Skeletal muscle tissue (tissue), 4 donors: ENCODE results near the gene HAVCR2. TPM values are rescaled to one million over a fixed set of nuclear protein-coding genes. Genes with fewer than 3 reads are reported as not detected.
"Not testable (repeated sequence)": the region's sequence is repeated elsewhere in the genome, so short reads cannot be mapped to it uniquely, and the experiment has no call there.

Experiments
- H3K27ac ChIP-seq: one replicate; pipeline ENCODE4 v1.7.0; 2013; ENCODE audit warnings: mild to moderate bottlenecking, low read depth, low read length, inconsistent platforms
- H3K27me3 ChIP-seq, 3 donors: one replicate each; pipeline ENCODE4 v1.7.0; 2013; ENCODE audit warnings: low read length in 3 of 3; ENCODE audit not compliant: control insufficient read depth in 3 of 3, insufficient read depth in 3 of 3
- H3K36me3 ChIP-seq, 3 donors: one replicate each; pipeline ENCODE4 v1.7.0; 2013; ENCODE audit warnings: low read length in 3 of 3; ENCODE audit not compliant: control insufficient read depth in 3 of 3, insufficient read depth in 3 of 3
- H3K4me1 ChIP-seq, 3 donors: one replicate each; pipeline ENCODE4 v1.7.0; 2013; ENCODE audit warnings: low read length in 3 of 3, mild to moderate bottlenecking in 3 of 3; ENCODE audit not compliant: control insufficient read depth in 3 of 3, insufficient read depth in 3 of 3
- H3K4me3 ChIP-seq, 3 donors: one replicate each; pipeline ENCODE4 v1.7.0; 2013; ENCODE audit warnings: low read length in 3 of 3
- H3K9ac ChIP-seq, 3 donors: one replicate each; pipeline ENCODE4 v1.7.0; 2013; ENCODE audit warnings: low read length in 3 of 3, mild to moderate bottlenecking in 3 of 3, moderate library complexity in 2 of 3, low read depth in 1 of 3
- H3K9me3 ChIP-seq, 3 donors: one replicate each; pipeline ENCODE4 v1.7.0; 2013; ENCODE audit warnings: low read length in 3 of 3; ENCODE audit not compliant: control insufficient read depth in 3 of 3
- total RNA-seq: library from RNA; depleted of rRNA; stranded (reverse); fragments of >200 nt; gene quantifications from one replicate; pipeline ENCODE4 v1.2.3, GENCODE V29; 2014
- donor health status: Osteomylitis.

HAVCR2 gene
- total RNA-seq, 1 donor from 2014 or later, result 6.3 TPM

DNA sequence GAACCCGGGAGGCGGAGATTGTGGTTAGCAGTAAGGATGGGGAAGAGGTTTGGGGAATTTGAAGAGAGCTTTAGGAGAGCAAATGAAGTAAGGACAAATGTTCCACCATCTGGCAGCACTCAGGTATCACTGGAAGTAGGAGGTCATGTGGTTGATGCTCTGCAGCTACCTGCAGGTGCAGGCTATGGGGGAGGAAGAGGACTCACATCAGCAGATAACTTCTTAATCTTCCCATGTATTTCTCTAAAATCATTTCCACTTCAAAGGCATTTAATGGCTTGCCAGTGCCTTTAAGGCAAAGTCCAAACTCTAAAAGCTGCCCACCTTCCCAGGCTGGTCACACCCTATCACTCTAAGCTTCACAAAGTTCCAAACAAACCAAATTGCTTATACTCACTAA lies 41.8 kb downstream of the HAVCR2 start:
- Histone ChIP-seq H3K9me3 (no peaks in the 10 kb centered on the region), H3K27me3 (no peaks in the 10 kb centered on the region), H3K4me1 (no peaks in the 10 kb centered on the region), H3K9ac (no peak overlapping the region), H3K36me3 (no peaks in the 10 kb centered on the region), H3K4me3 (no peak overlapping the region), H3K27ac (no peak overlapping the region)

DNA sequence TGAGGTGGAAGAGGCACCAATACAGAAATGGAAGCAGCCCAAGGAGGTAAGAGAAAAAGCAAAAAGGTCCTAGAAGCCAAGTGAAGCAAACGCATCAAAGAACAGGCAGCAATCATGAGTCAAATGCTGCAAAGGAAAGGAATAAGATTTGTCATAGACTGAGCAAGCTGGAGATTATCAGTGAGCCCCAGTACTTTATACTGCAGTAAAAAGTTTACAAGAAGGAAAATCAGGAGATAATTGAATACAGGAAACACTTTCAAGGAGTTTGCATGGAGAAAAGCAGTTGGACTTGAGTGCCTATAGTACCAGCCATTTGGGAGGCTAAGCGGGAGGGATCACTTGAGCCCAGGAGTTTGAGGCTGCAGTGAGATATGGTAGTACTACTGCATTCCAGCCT lies 42.8 kb downstream of the HAVCR2 start:
- Histone ChIP-seq H3K9ac (no peak overlapping the region), H3K27ac (no peak overlapping the region), H3K36me3 (no peaks in the 10 kb centered on the region), H3K4me3 (no peak overlapping the region), H3K9me3 (no peaks in the 10 kb centered on the region), H3K27me3 (no peaks in the 10 kb centered on the region), H3K4me1 (no peaks in the 10 kb centered on the region)

GRCh38 chr5:157063776-157064430 lies 44.9 kb downstream of the HAVCR2 start:
- Histone ChIP-seq H3K27me3 (no peaks in the 10 kb centered on the region), H3K36me3 (no peaks in the 10 kb centered on the region), H3K9me3 (no peaks in the 10 kb centered on the region), H3K4me1 (no peaks in the 10 kb centered on the region), H3K4me3 (no peak overlapping the region), H3K27ac (no peak overlapping the region), H3K9ac (no peak overlapping the region)

GRCh38 chr5:157059891-157060290 lies 49.0 kb downstream of the HAVCR2 start:
- Histone ChIP-seq H3K9me3 (no peaks in the 10 kb centered on the region), H3K9ac (no peak overlapping the region), H3K36me3 (no peaks in the 10 kb centered on the region), H3K27me3 (no peaks in the 10 kb centered on the region), H3K27ac (no peak overlapping the region), H3K4me3 (no peak overlapping the region), H3K4me1 (no peaks in the 10 kb centered on the region)

- Histone ChIP-seq H3K9ac (no peak within 1 kb of the TSS), H3K27ac (no peak within 1 kb of the TSS), H3K4me1 (no peaks in the 10 kb centered on the region), H3K9me3 (no peaks in the 10 kb centered on the region), H3K36me3 (no peaks in the 10 kb centered on the region), H3K4me3 (no peak within 1 kb of the TSS), H3K27me3 (no peaks in the 10 kb centered on the region)
Measured at GRCh38 chr5:157059093-157059539, 49.7 kb downstream of the HAVCR2 start, which contains the start of gene HAVCR1. TSS of gene HAVCR1 (minus strand) at chr5:157059116. CDS start at chr5:157057943, 1,173 bp downstream.

DNA sequence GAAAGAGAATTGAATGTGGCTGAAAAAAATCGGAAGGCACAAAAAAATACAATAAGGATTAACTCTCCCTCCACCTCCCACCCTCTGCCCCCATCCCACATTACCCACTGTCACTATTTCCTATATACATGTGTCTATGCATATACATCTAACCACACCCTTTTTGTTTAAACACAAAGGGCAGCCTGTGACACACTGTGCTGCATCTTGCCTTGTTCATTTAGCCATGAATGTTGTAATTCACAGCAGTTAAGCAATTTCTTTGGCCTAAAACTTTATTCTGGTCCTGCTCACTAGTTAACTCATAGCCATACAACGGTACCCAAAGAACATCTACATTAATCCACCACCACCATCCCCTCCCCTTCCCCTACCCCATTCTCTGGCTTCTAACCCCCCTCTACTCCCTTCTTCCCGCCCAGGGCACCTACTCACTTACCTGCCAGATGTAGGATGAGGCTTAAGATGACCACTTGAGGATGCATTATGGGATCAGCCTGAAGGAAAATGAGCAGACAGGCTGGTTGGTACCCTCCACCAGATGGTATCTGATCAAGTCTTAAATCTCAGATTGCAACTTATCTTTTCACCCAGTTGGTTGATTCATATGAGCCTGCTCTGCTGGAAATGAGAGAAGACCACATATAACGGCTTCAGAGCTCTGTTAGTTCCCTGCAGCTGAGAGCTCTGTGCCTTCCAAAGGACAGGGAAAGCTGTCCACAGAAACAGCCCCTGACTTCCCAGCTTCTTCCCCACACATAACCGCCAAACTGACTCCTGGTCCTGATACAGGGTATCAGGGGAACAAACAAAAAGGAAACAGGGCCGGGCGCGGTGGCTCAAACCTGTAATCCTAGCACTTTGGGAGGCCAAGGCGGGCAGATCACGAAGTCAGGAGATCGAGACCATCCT lies 51.1 kb downstream of the HAVCR2 start:
- Histone ChIP-seq H3K4me3 (no peak overlapping the region), H3K27me3 (no peaks in the 10 kb centered on the region)

DNA sequence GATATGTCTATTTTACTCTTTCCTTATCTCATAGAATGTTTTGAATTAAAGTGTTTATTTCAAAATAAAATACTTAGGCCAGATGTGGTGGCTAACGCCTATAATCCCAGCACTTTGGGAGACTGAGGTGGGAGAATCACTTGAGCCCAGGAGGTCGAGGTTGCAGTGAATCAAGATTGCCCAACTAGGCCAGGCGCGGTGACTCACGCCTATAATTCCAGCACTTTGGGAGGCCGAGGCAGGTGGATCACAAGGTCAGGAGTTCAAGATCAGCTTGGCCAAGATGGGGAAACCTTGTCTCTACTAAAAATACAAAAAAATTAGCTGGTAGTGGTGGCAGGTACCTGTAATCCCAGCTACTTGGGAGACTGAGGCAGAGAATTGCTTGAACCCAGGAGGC lies 52.0 kb downstream of the HAVCR2 start:
- not testable (repeated sequence) for H3K9me3 ChIP-seq, H3K36me3 ChIP-seq, H3K4me3 ChIP-seq, H3K4me1 ChIP-seq, H3K27ac ChIP-seq, H3K27me3 ChIP-seq, H3K9ac ChIP-seq

More for the DNA sequence above, 51.1 kb downstream of the HAVCR2 start:
- no peak overlapping the region for H3K9ac ChIP-seq
- no peaks in the 10 kb centered on the region for H3K36me3 ChIP-seq
- H3K27ac ChIP-seq, result no peak overlapping the region
- no peaks in the 10 kb centered on the region for H3K4me1 ChIP-seq
- no peaks in the 10 kb centered on the region for H3K9me3 ChIP-seq

DNA sequence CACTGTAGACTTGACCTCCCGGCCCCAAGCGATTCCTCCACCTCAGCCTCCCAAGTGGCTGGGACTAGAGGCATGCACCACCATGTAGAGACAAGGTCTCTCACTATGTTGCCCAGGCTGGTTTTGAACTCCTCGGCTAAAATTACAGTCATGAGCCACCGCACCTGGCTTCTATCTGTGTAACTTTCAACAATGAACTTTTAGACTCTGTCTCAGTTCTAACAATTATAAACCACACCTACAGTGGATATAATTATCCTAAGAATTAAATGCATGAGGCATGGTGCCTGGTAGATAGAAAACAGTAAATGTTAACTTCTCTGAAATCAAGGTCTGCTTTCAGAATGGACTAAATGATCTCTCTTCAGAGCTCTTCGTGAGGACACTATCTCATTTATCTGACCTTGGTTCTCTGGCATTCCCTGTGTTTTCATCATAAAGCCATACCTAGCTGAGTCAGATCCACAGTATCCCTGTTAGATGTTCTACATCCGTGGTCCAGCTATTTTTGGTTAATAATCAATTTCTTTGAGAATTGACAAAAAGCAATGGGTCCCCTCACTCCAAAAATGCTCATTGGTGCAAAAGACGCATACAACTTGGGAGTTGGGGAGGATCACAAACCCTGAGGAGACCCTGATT lies 57.1 kb downstream of the HAVCR2 start:
- H3K9ac ChIP-seq, result no peak overlapping the region
- no peak overlapping the region for H3K4me3 ChIP-seq
- no peaks in the 10 kb centered on the region for H3K27me3 ChIP-seq
- no peak overlapping the region for H3K27ac ChIP-seq
- no peaks in the 10 kb centered on the region for H3K9me3 ChIP-seq
- H3K36me3 ChIP-seq, result no peaks in the 10 kb centered on the region
- H3K4me1 ChIP-seq, result no peaks in the 10 kb centered on the region

DNA sequence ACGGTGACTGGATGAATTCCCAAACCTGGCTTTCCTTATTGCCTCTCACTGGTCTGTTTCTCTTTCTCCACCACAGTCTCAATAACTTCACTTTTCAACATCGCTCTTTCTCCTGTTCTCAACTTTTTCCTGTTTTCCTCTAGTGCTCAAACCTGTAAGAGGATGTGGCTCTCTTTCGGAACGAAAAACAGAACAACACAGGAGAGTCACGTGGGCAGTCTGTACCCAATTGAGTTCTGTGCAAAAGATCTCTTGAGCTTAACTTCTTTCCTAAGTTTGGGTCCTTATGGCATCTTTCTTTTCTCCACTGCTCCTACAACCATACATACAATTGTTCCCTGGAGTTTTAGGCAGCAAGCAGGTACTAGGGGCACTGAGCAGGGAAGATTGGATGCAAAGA lies 58.8 kb downstream of the HAVCR2 start:
- Histone ChIP-seq H3K9ac (no peak overlapping the region), H3K4me1 (no peaks in the 10 kb centered on the region), H3K9me3 (no peaks in the 10 kb centered on the region), H3K27me3 (no peaks in the 10 kb centered on the region), H3K27ac (no peak overlapping the region), H3K36me3 (no peaks in the 10 kb centered on the region), H3K4me3 (no peak overlapping the region)

- Histone ChIP-seq H3K4me3 (no peak overlapping the region), H3K27ac (no peak overlapping the region), H3K9ac (no peak overlapping the region), H3K9me3 (no peaks in the 10 kb centered on the region), H3K27me3 (no peaks in the 10 kb centered on the region), H3K4me1 (no peaks in the 10 kb centered on the region), H3K36me3 (no peaks in the 10 kb centered on the region)
Measured at GRCh38 chr5:157049605-157050004, 59.2 kb downstream of the HAVCR2 start.
